HUDEP-2 (cell line): ENCODE results near the gene ZYG11B.
"Not testable (repeated sequence)": the region's sequence is repeated elsewhere in the genome, so short reads cannot be mapped to it uniquely, and the experiment has no call there.

ENCODE experiments used
- DNase-seq, 76 experiments: peaks; one replicate each; lab custom pipeline; 2025; ENCODE audit not compliant: unreplicated experiment in 76 of 76; lab: John Stamatoyannopoulos, UW

Gene ZYG11B

GRCh38 chr1:52726265-52727113 is at the start of gene ZYG11B:
Gene ZYG11B (plus strand): TSS chr1:52726453. CDS start chr1:52726654, 201 bp downstream.
- DNase-seq, result peak in 75 of 76 experiments; percentile 13 to 90 (median 79)

GRCh38 chr1:52677076-52677806 is 49.0 kb upstream of the ZYG11B start:
- DNase-seq, result peak in 22 of 76 experiments; percentile 4 to 62 (median 20)

GRCh38 chr1:52679048-52679447 is 47.2 kb upstream of the ZYG11B start:
- DNase-seq, result no peak

- DNase-seq, result no peak
Measured at GRCh38 chr1:52679498-52679897, 46.8 kb upstream of the ZYG11B start.

- no peak for DNase-seq
Measured at GRCh38 chr1:52680353-52680752, 45.9 kb upstream of the ZYG11B start.

GRCh38 chr1:52681136-52681535 is 45.1 kb upstream of the ZYG11B start:
- no peak for DNase-seq

GRCh38 chr1:52683367-52683940 is 42.8 kb upstream of the ZYG11B start:
- no peak for DNase-seq

GRCh38 chr1:52684545-52684944 is 41.7 kb upstream of the ZYG11B start:
- no peak for DNase-seq

GRCh38 chr1:52686261-52686751 is 39.9 kb upstream of the ZYG11B start:
- DNase-seq, result peak in 52 of 76 experiments; percentile 2 to 62 (median 34)

GRCh38 chr1:52686830-52687229 is 39.4 kb upstream of the ZYG11B start:
- no peak for DNase-seq

GRCh38 chr1:52691821-52692220 is 34.4 kb upstream of the ZYG11B start:
- no peak for DNase-seq

GRCh38 chr1:52692697-52693096 is 33.6 kb upstream of the ZYG11B start:
- DNase-seq, result no peak

- DNase-seq, result not testable (repeated sequence)
Measured at GRCh38 chr1:52693351-52693750, 32.9 kb upstream of the ZYG11B start.

GRCh38 chr1:52693843-52694242 is 32.4 kb upstream of the ZYG11B start:
- no peak for DNase-seq

GRCh38 chr1:52695627-52696026 is 30.6 kb upstream of the ZYG11B start:
- no peak for DNase-seq

- peak in 72 of 76 experiments; percentile 39 to 87 (median 74) for DNase-seq
Measured at GRCh38 chr1:52697795-52698674, 28.2 kb upstream of the ZYG11B start, which contains the start of gene COA7. Gene COA7 (minus strand): TSS chr1:52698347. CDS start chr1:52698326, 21 bp downstream.

- DNase-seq, result peak in 66 of 76 experiments; percentile 2 to 87 (median 74)
Measured at GRCh38 chr1:52702886-52703787, 23.1 kb upstream of the ZYG11B start.

- no peak for DNase-seq
Measured at GRCh38 chr1:52706136-52706670, 20.1 kb upstream of the ZYG11B start.
